ENCODE measurements around the gene SBF2.

DNA sequence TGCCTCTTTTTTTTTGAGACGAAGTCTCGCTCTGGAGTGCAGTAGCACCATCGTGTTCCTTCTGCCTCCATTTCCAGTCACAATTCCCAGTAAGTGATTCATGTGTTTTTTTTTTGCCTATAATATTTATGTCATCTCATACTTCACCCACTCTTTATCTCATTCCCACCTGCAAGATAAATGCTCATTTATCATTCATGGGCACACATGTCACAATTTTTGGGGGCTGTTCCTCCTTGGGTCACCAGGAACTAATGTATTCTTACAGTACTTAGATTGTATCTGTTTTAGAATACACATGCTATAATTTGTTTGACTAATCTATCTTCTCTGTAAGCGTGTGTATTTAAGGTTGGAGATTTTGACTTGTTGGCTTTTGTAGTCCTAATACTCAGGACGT lies 407.4 kb downstream of the SBF2 start:
- TF ChIP-seq L3MBTL2 (conservative IDR thresholded peaks at IDR 0.05) (no peak), SUZ12 (IDR thresholded peaks at IDR 0.05) (no peak), FOXA1 (IDR thresholded peaks at IDR 0.05) (no peak), SP1 (IDR thresholded peaks at IDR 0.05) (no peak), ARNT (IDR thresholded peaks at IDR 0.05) (no peak), NFRKB (IDR thresholded peaks at IDR 0.05) (no peak)

Data from HEK293T (cell line).